ENCODE measurements around the gene LYPD4.
"Not testable (repeated sequence)": the region's sequence is repeated elsewhere in the genome, so short reads cannot be mapped to it uniquely, and the experiment has no call there.

Gene LYPD4

GRCh38 chr19:41844601-41845000, at the start of gene LYPD4:
TSS of gene LYPD4 (minus strand) at chr19:41844683. CDS start at chr19:41839285, 5,398 bp downstream.
- no peak for DNase-seq

GRCh38 chr19:41893899-41894298, 49.4 kb upstream of the LYPD4 start:
- no peak for DNase-seq

- DNase-seq: no peak
These were observed 47.9 kb upstream of the LYPD4 start for GRCh38 chr19:41892173-41892902.

- DNase-seq: no peak
These were observed 46.5 kb upstream of the LYPD4 start for GRCh38 chr19:41890936-41891335.

DNA sequence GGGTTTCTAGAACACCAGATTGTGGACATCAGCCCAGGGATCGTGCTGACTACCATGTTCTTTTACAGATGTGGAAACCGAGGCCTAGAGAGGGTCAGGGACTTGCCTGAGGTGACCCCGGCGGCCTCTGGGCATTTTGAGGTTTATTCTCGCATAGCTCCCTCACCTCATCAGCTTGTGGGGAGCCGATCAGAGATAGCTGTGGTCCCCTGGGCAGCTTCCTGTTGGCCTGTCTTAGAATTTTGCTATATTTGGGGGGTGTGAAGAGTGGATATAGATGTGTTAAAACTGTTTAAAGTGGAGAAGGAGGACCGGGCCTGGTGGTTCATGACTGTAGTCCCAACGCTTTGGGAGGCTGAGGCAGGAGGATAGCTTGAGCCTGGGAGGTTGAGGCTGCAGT, 45.4 kb upstream of the LYPD4 start:
- no peak for DNase-seq

GRCh38 chr19:41888926-41889325, 44.4 kb upstream of the LYPD4 start:
- DNase-seq: no peak

GRCh38 chr19:41887711-41888382, 43.4 kb upstream of the LYPD4 start:
- peak; percentile 90 for DNase-seq

- peak; percentile 55 for DNase-seq
These were observed 42.6 kb upstream of the LYPD4 start for GRCh38 chr19:41886761-41887710.

- peak; percentile 94 for DNase-seq
These were observed 39.6 kb upstream of the LYPD4 start for GRCh38 chr19:41883821-41884733.

- DNase-seq: no peak
These were observed 39.0 kb upstream of the LYPD4 start for GRCh38 chr19:41883463-41883820.

GRCh38 chr19:41882568-41883462, 38.3 kb upstream of the LYPD4 start, which contains the start of gene ARHGEF1:
TSS of gene ARHGEF1 (plus strand) at chr19:41883184. CDS start at chr19:41888083, 4,899 bp downstream.
- DNase-seq: no peak

- DNase-seq: no peak
These were observed 35.8 kb upstream of the LYPD4 start for GRCh38 chr19:41880329-41880708.

DNA sequence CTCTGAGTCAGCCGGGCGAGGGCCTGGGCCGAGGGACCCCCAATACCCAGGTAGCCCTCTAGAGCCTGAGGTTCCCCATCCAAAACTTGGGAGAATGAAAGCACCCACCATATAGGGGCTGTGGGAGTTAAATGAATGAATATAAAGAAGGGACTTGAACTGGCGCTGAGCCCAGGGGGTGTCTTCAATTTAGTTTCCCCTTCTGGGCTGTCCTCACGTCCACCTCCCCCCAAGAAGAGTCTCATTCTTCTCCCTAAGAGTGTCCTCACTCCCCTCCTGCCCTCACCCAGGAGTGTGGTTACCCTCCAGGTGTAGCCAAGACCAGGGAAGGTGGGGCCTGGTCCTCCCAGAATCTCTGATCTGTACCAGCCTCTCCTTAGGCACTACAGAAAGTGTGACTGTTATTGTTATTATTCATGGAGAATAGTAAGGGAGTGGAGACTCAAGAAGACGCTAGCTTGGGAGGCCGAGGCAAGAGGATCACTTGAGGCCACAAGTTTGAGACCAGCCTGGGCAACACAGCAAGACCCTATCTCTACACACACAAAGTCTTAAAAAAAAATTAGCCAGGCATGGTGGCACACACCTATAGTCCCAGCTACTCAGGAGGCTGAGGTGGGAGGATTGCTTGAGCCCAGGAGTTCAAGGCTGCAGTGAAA, 35.3 kb upstream of the LYPD4 start:
- DNase-seq: no peak

DNA sequence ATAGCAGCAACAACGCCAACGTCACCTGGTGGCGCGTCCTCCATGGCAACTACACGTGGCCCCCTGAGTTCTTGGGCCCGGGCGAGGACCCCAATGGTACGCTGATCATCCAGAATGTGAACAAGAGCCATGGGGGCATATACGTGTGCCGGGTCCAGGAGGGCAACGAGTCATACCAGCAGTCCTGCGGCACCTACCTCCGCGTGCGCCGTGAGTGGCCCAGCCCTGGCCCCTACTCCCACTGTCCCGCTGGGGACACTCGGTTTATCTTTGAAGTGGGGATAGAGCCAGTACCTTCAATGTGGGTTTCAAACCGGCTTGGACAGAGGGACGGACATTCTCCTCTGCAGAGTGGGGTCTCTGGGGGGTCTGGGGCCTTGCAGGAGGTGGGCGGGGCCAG, 34.6 kb upstream of the LYPD4 start:
- DNase-seq: no peak

- no peak for DNase-seq
These were observed 33.7 kb upstream of the LYPD4 start for GRCh38 chr19:41877916-41878905.

DNA sequence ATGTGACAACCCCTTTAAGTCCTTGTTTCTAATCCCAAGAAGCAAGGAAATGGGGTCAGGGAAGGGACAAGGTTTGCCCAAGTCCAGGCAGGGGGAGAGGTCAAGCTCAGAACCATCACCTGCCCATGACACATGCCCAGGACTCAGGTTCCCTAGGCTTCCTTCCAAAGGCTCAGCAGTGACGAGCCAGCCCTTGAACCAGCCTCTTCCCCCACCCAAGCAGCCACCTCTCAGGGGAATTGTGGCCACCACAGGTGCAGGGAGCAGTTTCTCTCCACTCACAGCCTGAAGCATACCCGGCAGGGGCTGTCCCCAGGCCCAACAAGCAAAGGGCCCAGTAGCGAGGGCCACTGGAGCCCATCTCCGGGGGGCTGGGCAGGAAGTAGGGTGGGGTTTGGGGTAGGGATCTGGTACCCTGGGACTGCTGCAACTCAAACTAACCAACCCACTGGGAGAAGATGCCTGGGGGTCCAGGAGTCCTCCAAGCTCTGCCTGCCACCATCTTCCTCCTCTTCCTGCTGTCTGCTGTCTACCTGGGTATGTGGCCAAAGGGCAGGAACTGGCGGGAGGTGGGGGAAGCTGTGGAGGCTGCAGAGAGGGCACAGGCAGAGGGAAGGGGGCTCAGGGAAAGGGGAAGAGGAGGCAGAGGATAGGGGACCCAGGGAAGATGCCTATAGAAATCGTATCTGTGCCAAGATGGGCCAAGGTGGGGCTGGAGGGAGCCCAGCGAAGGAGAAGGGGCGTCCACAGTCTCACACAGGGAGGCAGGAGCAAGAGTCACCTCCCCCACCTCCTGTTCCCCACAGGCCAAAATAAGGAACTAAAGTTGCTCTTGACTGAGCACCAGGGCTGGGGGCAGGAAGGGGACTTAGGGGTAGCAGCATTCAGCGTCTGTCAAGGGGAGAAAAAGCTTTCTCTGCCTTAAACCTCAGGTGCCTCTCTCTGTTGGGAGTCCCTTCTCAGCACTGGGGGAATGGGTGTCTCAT, 32.7 kb upstream of the LYPD4 start, which contains the start of gene CD79A:
TSS of gene CD79A (plus strand) at position 433 of the 986 bp plus-strand sequence. CDS start at position 459, 26 bp downstream.
- DNase-seq: no peak

GRCh38 chr19:41875973-41876372, 31.5 kb upstream of the LYPD4 start:
- DNase-seq: not testable (repeated sequence)
